GM19099 (cell line): ENCODE results near the gene CACNA2D1.

Experiments used
- POLR2A ChIP-seq: IDR thresholded peaks from 3 replicates; pipeline ENCODE4 v1.6.1; 2011; ENCODE audit warnings: low read depth; ENCODE audit not compliant: insufficient read length; ENCODE audit errors: extremely low read depth

The CACNA2D1 gene

GRCh38 chr7:82122275-82122674, 321.3 kb downstream of the CACNA2D1 start:
- no peak for TF ChIP-seq POLR2A

- no peak for TF ChIP-seq POLR2A
Measured at GRCh38 chr7:82114237-82114636, 329.3 kb downstream of the CACNA2D1 start.

GRCh38 chr7:82110146-82110840, 333.3 kb downstream of the CACNA2D1 start:
- TF ChIP-seq POLR2A: no peak

GRCh38 chr7:82109288-82109687, 334.3 kb downstream of the CACNA2D1 start:
- no peak for TF ChIP-seq POLR2A

- no peak for TF ChIP-seq POLR2A
Measured at GRCh38 chr7:82106201-82106600, 337.4 kb downstream of the CACNA2D1 start.

GRCh38 chr7:82105463-82105862, 338.1 kb downstream of the CACNA2D1 start:
- no peak for TF ChIP-seq POLR2A

- TF ChIP-seq POLR2A: no peak
Measured at GRCh38 chr7:82098414-82098813, 345.2 kb downstream of the CACNA2D1 start.

GRCh38 chr7:82091126-82091684, 352.4 kb downstream of the CACNA2D1 start:
- no peak for TF ChIP-seq POLR2A

- no peak for TF ChIP-seq POLR2A
Measured at GRCh38 chr7:82087099-82087498, 356.5 kb downstream of the CACNA2D1 start.

GRCh38 chr7:82085116-82085515, 358.5 kb downstream of the CACNA2D1 start:
- no peak for TF ChIP-seq POLR2A

GRCh38 chr7:82081644-82082224, 361.8 kb downstream of the CACNA2D1 start:
- TF ChIP-seq POLR2A: no peak

GRCh38 chr7:82080254-82080927, 363.2 kb downstream of the CACNA2D1 start:
- no peak for TF ChIP-seq POLR2A

GRCh38 chr7:82079527-82079926, 364.1 kb downstream of the CACNA2D1 start:
- TF ChIP-seq POLR2A: no peak

GRCh38 chr7:82078807-82079206, 364.8 kb downstream of the CACNA2D1 start:
- TF ChIP-seq POLR2A: no peak

GRCh38 chr7:82071468-82071867, 372.1 kb downstream of the CACNA2D1 start:
- TF ChIP-seq POLR2A: no peak
